Activated CD8-positive, alpha-beta memory T cell treated with anti-CD3 and anti-CD28 coated beads for 36 hours (primary cell): ENCODE measurements around the gene STC2. TPM values are rescaled to one million over a fixed set of nuclear protein-coding genes. Genes with fewer than 3 reads are reported as not detected.

ENCODE experiments used
- CTCF ChIA-PET: fragments of 350-600 bp; sonication (Branson Sonifier 250); formaldehyde crosslinking; loops from one replicate; lab custom pipeline; 2021; ENCODE audit warnings: antibody characterized with exemption; lab: Charles Lee
- POLR2A ChIA-PET: fragments of 350-600 bp; sonication (Branson Sonifier 250); formaldehyde crosslinking; loops from one replicate; lab custom pipeline; 2021; ENCODE audit warnings: antibody characterized with exemption; lab: Charles Lee
- total RNA-seq, 2 experiments: library from RNA; stranded (reverse); gene quantifications; one replicate each; pipeline ENCODE4 v1.2.3, GENCODE V29; 2021

STC2 gene
- total RNA-seq, 2 experiments from 2014 or later = 13.7 to 13.8 TPM

- ChIA-PET CTCF (interaction anchor here (4.4 kb wide), 1 partner anchor 9 kb away, joined by 15 read pairs; no protein-coding TSS in a partner anchor), POLR2A (no interaction called here)
Observed at GRCh38 chr5:173302546-173303155, 25.6 kb downstream of the STC2 start.

- POLR2A ChIA-PET = no interaction called here
Observed at GRCh38 chr5:173301695-173302545, 26.3 kb downstream of the STC2 start.

GRCh38 chr5:173300389-173301047 lies 27.7 kb downstream of the STC2 start:
- ChIA-PET CTCF (interaction anchor here (0.8 kb wide), 1 partner anchor 31 kb away, joined by 3 read pairs; no protein-coding TSS in a partner anchor), POLR2A (no interaction called here)

More at GRCh38 chr5:173301695-173302545, 26.3 kb downstream of the STC2 start:
- CTCF ChIA-PET = no interaction called here

GRCh38 chr5:173299820-173300219 lies 28.4 kb downstream of the STC2 start:
- ChIA-PET CTCF (interaction anchor here (0.8 kb wide), 1 partner anchor 11 kb away, joined by 3 read pairs; no protein-coding TSS in a partner anchor), POLR2A (no interaction called here)

- POLR2A ChIA-PET = no interaction called here
- CTCF ChIA-PET = no interaction called here
Observed at GRCh38 chr5:173298213-173298926, 29.8 kb downstream of the STC2 start.

- CTCF ChIA-PET = interaction anchor here (2.4 kb wide), 1 partner anchor 275 kb away, joined by 6 read pairs; no protein-coding TSS in a partner anchor
- POLR2A ChIA-PET = no interaction called here
Observed at GRCh38 chr5:173297813-173298212, 30.4 kb downstream of the STC2 start.

GRCh38 chr5:173296737-173297676 lies 31.2 kb downstream of the STC2 start:
- ChIA-PET CTCF (interaction anchor here (2.4 to 5.9 kb wide), 2 partner anchors 35 to 276 kb away, joined by 6 to 44 read pairs; no protein-coding TSS in a partner anchor), POLR2A (no interaction called here)

GRCh38 chr5:173295796-173296195 lies 32.4 kb downstream of the STC2 start:
- ChIA-PET CTCF (interaction anchor here (0.8 to 5.9 kb wide), 3 partner anchors 14 to 277 kb away, joined by 3 to 44 read pairs (median 6); no protein-coding TSS in a partner anchor), POLR2A (no interaction called here)

- POLR2A ChIA-PET = no interaction called here
- CTCF ChIA-PET = interaction anchor here (1.2 to 5.9 kb wide), 6 partner anchors 10 to 278 kb away, joined by 3 to 44 read pairs (median 6); partner anchors contain the start of gene STC2
Observed at GRCh38 chr5:173294673-173295320, 33.4 kb downstream of the STC2 start.

GRCh38 chr5:173293817-173294672 lies 34.2 kb downstream of the STC2 start:
- ChIA-PET CTCF (interaction anchor here (1.2 to 5.9 kb wide), 6 partner anchors 11 to 279 kb away, joined by 3 to 44 read pairs (median 6); partner anchors contain the start of gene STC2), POLR2A (no interaction called here)

- POLR2A ChIA-PET = no interaction called here
- CTCF ChIA-PET = interaction anchor here (5.9 kb wide), 1 partner anchor 40 kb away, joined by 44 read pairs; no protein-coding TSS in a partner anchor
Observed at GRCh38 chr5:173291722-173292658, 36.2 kb downstream of the STC2 start.

GRCh38 chr5:173290477-173291131 lies 37.6 kb downstream of the STC2 start:
- ChIA-PET CTCF (no interaction called here), POLR2A (no interaction called here)

GRCh38 chr5:173289372-173289771 lies 38.8 kb downstream of the STC2 start:
- CTCF ChIA-PET = interaction anchor here (1.6 kb wide), 1 partner anchor 10 kb away, joined by 3 read pairs; no protein-coding TSS in a partner anchor
- POLR2A ChIA-PET = no interaction called here

GRCh38 chr5:173288632-173289031 lies 39.6 kb downstream of the STC2 start:
- CTCF ChIA-PET = interaction anchor here (1.6 kb wide), 1 partner anchor 11 kb away, joined by 3 read pairs; no protein-coding TSS in a partner anchor
- POLR2A ChIA-PET = no interaction called here

GRCh38 chr5:173287086-173287485 lies 41.1 kb downstream of the STC2 start:
- ChIA-PET CTCF (no interaction called here), POLR2A (no interaction called here)
